Testis (tissue), 3 donors: ENCODE results near the gene CACNA2D4. TPM values are rescaled to one million over a fixed set of nuclear protein-coding genes. Genes with fewer than 3 reads are reported as not detected.

ENCODE experiments used
- DNase-seq: peaks from one replicate; pipeline ENCODE4 v3.0.0-alpha.2; 2019
- H3K27ac ChIP-seq, 2 donors: fragments of 200-600 bp; sonication (generic); one replicate each; pipeline ENCODE4 v1.5.1; 2019
- H3K27me3 ChIP-seq: fragments of 200-600 bp; sonication (generic); one replicate; pipeline ENCODE4 v1.5.1; 2019
- H3K36me3 ChIP-seq: fragments of 200-600 bp; sonication (generic); one replicate; pipeline ENCODE4 v1.5.1; 2017; ENCODE audit warnings: low read depth; ENCODE audit errors: missing control alignments
- H3K4me1 ChIP-seq: fragments of 200-600 bp; sonication (generic); one replicate; pipeline ENCODE4 v1.5.1; 2019
- H3K4me3 ChIP-seq, 2 donors: fragments of 200-600 bp; sonication (generic); one replicate each; pipeline ENCODE4 v1.5.1; 2017 to 2019
- H3K9me3 ChIP-seq: fragments of 200-600 bp; sonication (generic); one replicate; pipeline ENCODE4 v1.5.1; 2017
- CTCF ChIP-seq, 3 experiments: fragments of 450-650 bp in 2 of 3; fragments of 200-600 bp in 1 of 3; sonication (generic) in 1 of 3; IDR thresholded peaks; one replicate each; pipeline ENCODE4 v1.5.1; 2016 to 2019; ENCODE audit warnings: antibody characterized with exemption in 3 of 3, mild to moderate bottlenecking in 2 of 3, moderate library complexity in 1 of 3
- POLR2A ChIP-seq: fragments of 450-650 bp; IDR thresholded peaks from one replicate; pipeline ENCODE4 v1.6.1; 2017; ENCODE audit warnings: antibody characterized with exemption, mild to moderate bottlenecking, moderate library complexity
- WGBS, 2 donors: methylation state at CpG; one replicate each; pipeline ENCODE4 v1.1.5; 2018; 5-methylcytosine and 5-hydroxymethylcytosine counted together
- intact Hi-C: fragments of 100-400 bp; cut with DNase I; formaldehyde crosslinking; loops from one replicate; pipeline ENCODE4 v1.15.1; 2023; ENCODE audit warnings: low total_unique reads
- polyA plus RNA-seq: library from polyadenylated mRNA; stranded (reverse); fragments of 350-450 nt; fragmentation: Illumina TruSeq; extraction: RNeasy Lipid Tissue Mini Kit (QIAGEN cat#74804); gene quantifications from one replicate; pipeline ENCODE4 v1.2.3, GENCODE V29; 2014; ENCODE audit warnings: low read depth, low replicate concordance; ENCODE audit not compliant: insufficient read depth
- total RNA-seq, 2 donors: library from RNA; depleted of rRNA; stranded (reverse); fragments of >200 nt; gene quantifications; one replicate each; pipeline ENCODE4 v1.2.3, GENCODE V29; 2016

CACNA2D4 gene
- total and polyA plus RNA-seq, 3 donors from 2014 or later: 10.8 to 18.3 (median 15.8) TPM

DNA sequence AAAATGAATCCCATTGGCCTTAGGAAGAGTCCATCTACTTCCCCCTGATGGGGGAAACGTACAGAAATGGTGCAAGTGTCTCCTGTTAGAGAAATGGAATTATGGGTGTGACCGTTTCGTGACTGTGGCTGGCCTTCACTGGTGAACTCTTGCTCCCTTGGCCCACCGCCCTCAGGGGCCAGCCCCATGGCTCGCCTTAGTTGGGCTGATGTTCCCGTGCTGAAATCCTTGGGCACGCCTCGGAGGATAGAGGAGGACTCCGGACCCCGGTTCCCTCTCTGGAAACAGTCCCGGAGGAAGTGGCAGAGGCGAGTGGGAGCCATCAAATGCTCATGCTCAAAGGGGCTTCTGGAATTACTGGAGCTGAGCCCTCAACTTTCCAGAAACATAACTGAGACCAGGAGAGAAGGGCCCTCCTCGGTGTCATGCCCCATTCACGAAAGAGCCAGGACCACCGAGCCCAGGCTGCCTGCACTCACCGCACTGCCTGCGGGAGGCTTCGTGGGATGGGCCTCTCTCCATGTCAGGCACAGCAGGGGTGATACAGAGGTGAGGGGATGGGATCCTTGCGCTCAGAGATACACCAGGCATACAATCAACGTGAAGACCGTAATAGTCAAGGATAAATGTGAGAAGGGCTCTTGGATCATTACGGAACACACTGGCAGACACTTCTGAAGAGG lies 10.1 kb upstream of the CACNA2D4 start:
- Histone ChIP-seq H3K36me3 (no peaks in the 10 kb centered on the region), H3K4me1 (peaks cover 5% of the 10 kb centered on the region), H3K9me3 (no peaks in the 10 kb centered on the region), H3K27ac (no peak overlapping the region), H3K27me3 (no peaks in the 10 kb centered on the region), H3K4me3 (no peak overlapping the region)
- DNase-seq: peak; percentile 10
- TF ChIP-seq POLR2A (no peak), CTCF (IDR thresholded peaks at IDR 0.05) (no peak)
- intact Hi-C loops: no loop called here
- 86 to 94% methylated on average over 12 to 22 of the region's 22 CpGs for WGBS, 2 donors

DNA sequence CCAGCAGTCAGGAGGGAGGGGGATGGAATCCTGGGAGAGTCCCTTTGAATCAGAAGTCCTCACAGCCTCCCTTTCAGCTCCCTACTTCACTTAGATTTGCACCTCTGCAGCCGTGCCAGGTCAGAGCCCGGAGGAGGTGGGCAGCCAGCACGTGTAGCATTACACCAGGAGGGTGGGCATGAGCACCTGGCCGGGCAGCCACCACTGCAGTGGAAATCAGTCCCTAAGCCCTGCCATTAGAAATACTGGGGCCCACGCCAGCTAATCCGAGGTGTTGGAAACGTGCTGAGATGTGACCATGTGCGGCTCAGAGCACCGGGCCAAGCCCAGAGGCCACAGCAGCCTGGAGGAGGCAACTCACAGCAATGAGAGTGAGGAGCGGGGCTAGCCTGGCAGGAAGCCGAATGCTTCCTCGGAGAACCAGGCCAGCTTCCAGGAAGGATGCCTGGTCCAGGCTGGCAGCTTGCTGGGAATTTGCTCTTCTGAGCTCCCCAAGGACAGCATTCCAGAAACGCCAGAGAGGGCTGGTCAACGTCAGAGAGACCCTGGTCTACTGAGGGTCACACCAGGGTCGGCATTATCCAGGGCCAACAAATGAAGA lies 9.4 kb upstream of the CACNA2D4 start:
- no peaks in the 10 kb centered on the region for H3K9me3 ChIP-seq
- 47 to 77% methylated on average over 2 to 15 of the region's 15 CpGs for WGBS, 2 donors
- TF ChIP-seq CTCF (IDR thresholded peaks at IDR 0.05): no peak
- no peak for TF ChIP-seq POLR2A
- no peak overlapping the region for H3K4me3 ChIP-seq
- H3K27me3 ChIP-seq: no peaks in the 10 kb centered on the region
- H3K36me3 ChIP-seq: no peaks in the 10 kb centered on the region
- DNase-seq: peak; percentile 16
- no peak overlapping the region for H3K27ac ChIP-seq
- H3K4me1 ChIP-seq: no peaks in the 10 kb centered on the region
- intact Hi-C loops: no loop called here

DNA sequence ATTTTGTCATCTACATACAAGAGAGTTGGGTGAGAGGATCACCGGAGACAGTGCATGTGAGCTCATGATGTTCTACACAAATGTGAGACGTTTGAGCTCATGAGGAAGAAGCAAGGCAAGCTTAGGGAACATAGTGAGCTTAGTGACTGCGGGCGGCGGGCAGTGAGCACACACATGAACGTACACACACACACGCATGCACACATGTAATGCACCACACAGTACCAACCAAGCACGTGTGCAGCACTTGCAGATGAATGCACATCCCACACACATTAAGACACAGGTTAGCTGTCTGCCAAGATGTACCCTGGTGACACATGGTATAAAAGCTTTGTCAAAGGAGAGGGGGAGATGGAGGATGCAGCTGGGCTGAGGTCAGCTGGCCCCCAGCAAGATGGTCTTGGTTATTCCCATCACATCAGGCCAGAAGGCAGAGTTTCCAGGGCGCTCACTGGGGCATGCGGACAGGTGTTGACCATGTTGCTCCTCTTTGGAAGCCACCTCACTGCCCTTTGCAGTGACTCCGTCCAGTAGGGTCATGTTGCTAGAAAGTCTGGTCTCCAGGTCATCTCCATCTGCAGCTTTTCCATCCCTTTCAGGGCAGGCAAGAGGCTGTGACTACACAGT lies 8.7 kb upstream of the CACNA2D4 start:
- 94 to 98% methylated on average over 9 to 11 of the region's 11 CpGs for WGBS, 2 donors
- H3K27ac ChIP-seq: no peak overlapping the region
- no peaks in the 10 kb centered on the region for H3K27me3 ChIP-seq
- intact Hi-C loops: no loop called here
- no peaks in the 10 kb centered on the region for H3K4me1 ChIP-seq
- H3K36me3 ChIP-seq: no peaks in the 10 kb centered on the region
- TF ChIP-seq POLR2A (no peak), CTCF (IDR thresholded peaks at IDR 0.05) (no peak)
- no peaks in the 10 kb centered on the region for H3K9me3 ChIP-seq
- DNase-seq: no peak
- H3K4me3 ChIP-seq: no peak overlapping the region

GRCh38 chr12:1926251-1926657 lies 7.8 kb upstream of the CACNA2D4 start:
- no peak for DNase-seq
- no peaks in the 10 kb centered on the region for H3K9me3 ChIP-seq
- WGBS, 2 donors: 81 to 85% methylated on average over 7 of the region's 7 CpGs
- intact Hi-C loops: no loop called here
- H3K27me3 ChIP-seq: no peaks in the 10 kb centered on the region
- no peak overlapping the region for H3K27ac ChIP-seq
- no peak overlapping the region for H3K4me3 ChIP-seq
- no peaks in the 10 kb centered on the region for H3K4me1 ChIP-seq
- H3K36me3 ChIP-seq: no peaks in the 10 kb centered on the region
- TF ChIP-seq POLR2A (no peak), CTCF (IDR thresholded peaks at IDR 0.05) (no peak)
